HCT116 (cell line): ENCODE measurements around the gene CORO2B. TPM values are rescaled to one million over a fixed set of nuclear protein-coding genes. Genes with fewer than 3 reads are reported as not detected.
A peak's percentile ranks its signal among the peaks of the same experiment; 100 is the strongest.

ENCODE experiments used
- ATAC-seq: fragments of 200-7000 bp; cut with Tn5 transposase; 2 replicates; pipeline ENCODE4 v1.9.1; 2020; ENCODE audit warnings: mild to moderate bottlenecking, moderate library complexity
- BruUV-seq: library from RNA; stranded (reverse); fragments of 400-500 nt; replicated peaks from 2 replicates; lab custom pipeline; 2021; lab: Mats Ljungman, UMichigan
- CTCF ChIA-PET: fragments of 300-600 bp; sonication (Branson Sonifier 250); formaldehyde crosslinking; loops from one replicate; lab custom pipeline; 2021; ENCODE audit warnings: antibody characterized with exemption; lab: Charles Lee
- POLR2A ChIA-PET: fragments of 300-600, 350-600 bp; sonication (Branson Sonifier 250); formaldehyde crosslinking; loops from one replicate; lab custom pipeline; 2021; ENCODE audit warnings: antibody characterized with exemption; lab: Charles Lee
- RAD21 ChIA-PET, 2 experiments: fragments of 300-600 bp; sonication (Branson Sonifier 250); formaldehyde crosslinking; loops; one replicate each; lab custom pipeline; 2023; ENCODE audit warnings: low total read pairs in 2 of 2; ENCODE audit not compliant: uncharacterized antibody in 2 of 2, unreplicated experiment in 2 of 2, low non-redundant PET in 1 of 2; lab: Charles Lee
- DNase-seq: peaks from one replicate; pipeline ENCODE4 v3.0.0-alpha.2; 2010; ENCODE audit warnings: low read depth, low spot score
- H2AFZ ChIP-seq: fragments of 200-600 bp; shearing (Covaris generic), sonication (generic); 2 replicates; pipeline ENCODE4 v1.6.1; 2017; ENCODE audit warnings: low read depth, mixed run types, mixed read lengths, antibody characterized with exemption, low read length; ENCODE audit not compliant: poor library complexity, severe bottlenecking
- H3K27ac ChIP-seq: 2 replicates; pipeline ENCODE4 v1.5.1; 2012; ENCODE audit warnings: low read depth, low read length
- H3K27me3 ChIP-seq: fragments of 200-600 bp; sonication (generic); 2 replicates; pipeline ENCODE4 v1.6.1; 2016; ENCODE audit warnings: mixed run types, low read length, mixed read lengths; ENCODE audit not compliant: insufficient read depth
- H3K36me3 ChIP-seq, 2 experiments: fragments of 200-500 bp in 1 of 2; fragments of 200-600 bp in 1 of 2; sonication (Bioruptor generic) in 1 of 2; sonication (generic) in 1 of 2; 2 replicates each; pipeline versions ENCODE4 v1.5.1 to v1.6.1; 2014 to 2016; ENCODE audit warnings: low read length in 2 of 2, inconsistent platforms in 1 of 2, mixed read lengths in 1 of 2, mixed run types in 1 of 2; ENCODE audit not compliant: insufficient read depth in 2 of 2, control insufficient read depth in 1 of 2
- H3K4me1 ChIP-seq, 2 experiments: fragments of 200-600 bp in 1 of 2; sonication (generic) in 1 of 2; 2 replicates each; pipeline versions ENCODE4 v1.5.1 to v1.6.1; 2012 to 2017; ENCODE audit warnings: low read length in 2 of 2, inconsistent platforms in 1 of 2, mild to moderate bottlenecking in 1 of 2, mixed read lengths in 1 of 2, mixed run types in 1 of 2, moderate library complexity in 1 of 2; ENCODE audit not compliant: insufficient read depth in 2 of 2, control insufficient read depth in 1 of 2
- H3K4me2 ChIP-seq: fragments of 200-600 bp; sonication (generic); 2 replicates; pipeline ENCODE4 v1.6.1; 2017; ENCODE audit warnings: mixed run types, low read length, mixed read lengths
- H3K4me3 ChIP-seq, 2 experiments: fragments of 200-600 bp in 1 of 2; sonication (generic) in 1 of 2; replicated peaks in 1 of 2; 2 replicates each; pipeline ENCODE4 v1.5.1; 2011 to 2016; ENCODE audit warnings: low read length in 2 of 2, control low read depth in 1 of 2, low read depth in 1 of 2, mild to moderate bottlenecking in 1 of 2, mixed read lengths in 1 of 2, mixed run types in 1 of 2
- H3K79me2 ChIP-seq: fragments of 200-600 bp; sonication (generic); 2 replicates; pipeline ENCODE4 v1.6.1; 2017; ENCODE audit warnings: mild to moderate bottlenecking, mixed run types, low read length, moderate library complexity, mixed read lengths; ENCODE audit not compliant: insufficient read depth
- H3K9ac ChIP-seq: fragments of 200-600 bp; sonication (generic); 2 replicates; pipeline ENCODE4 v1.6.1; 2016; ENCODE audit warnings: low read length, mixed read lengths
- H3K9me2 ChIP-seq: fragments of 200-600 bp; sonication (generic), shearing (Covaris generic); 2 replicates; pipeline ENCODE4 v1.6.1; 2017; ENCODE audit warnings: mixed run types, mild to moderate bottlenecking, moderate library complexity; ENCODE audit not compliant: insufficient read depth
- H3K9me3 ChIP-seq, 2 experiments: fragments of 200-500 bp in 1 of 2; fragments of 200-600 bp in 1 of 2; sonication (Bioruptor generic) in 1 of 2; sonication (generic) in 1 of 2; 2 replicates each; pipeline ENCODE4 v1.6.1; 2014 to 2017; ENCODE audit warnings: low read length in 2 of 2, mixed read lengths in 2 of 2, inconsistent platforms in 1 of 2, low read depth in 1 of 2, mild to moderate bottlenecking in 1 of 2, mixed run types in 1 of 2, moderate library complexity in 1 of 2; ENCODE audit not compliant: control insufficient read depth in 1 of 2, insufficient read depth in 1 of 2
- H4K20me1 ChIP-seq: fragments of 200-600 bp; sonication (generic), shearing (Covaris generic); 2 replicates; pipeline ENCODE4 v1.6.1; 2017; ENCODE audit warnings: mixed run types, mild to moderate bottlenecking, moderate library complexity; ENCODE audit not compliant: insufficient read depth
- JUND ChIP-seq: IDR thresholded peaks from 2 replicates; pipeline ENCODE4 v1.6.1; 2012
- SIN3A ChIP-seq: IDR thresholded peaks from 2 replicates; pipeline ENCODE4 v1.6.1; 2012; ENCODE audit warnings: low read depth
- SP1 ChIP-seq: IDR thresholded peaks from 2 replicates; pipeline ENCODE4 v1.6.1; 2012; ENCODE audit warnings: low read depth
- SRF ChIP-seq: IDR thresholded peaks from 2 replicates; pipeline ENCODE4 v1.6.1; 2012; ENCODE audit warnings: low read depth
- YY1 ChIP-seq: IDR thresholded peaks from 2 replicates; pipeline ENCODE4 v1.6.1; 2011; ENCODE audit warnings: low read length, low read depth, moderate library complexity, mild to moderate bottlenecking; ENCODE audit not compliant: insufficient replicate concordance; ENCODE audit errors: extremely low read depth
- ZBTB33 ChIP-seq: IDR thresholded peaks from 2 replicates; pipeline ENCODE4 v1.6.1; 2011; ENCODE audit warnings: mild to moderate bottlenecking, low read length, moderate library complexity; ENCODE audit not compliant: insufficient replicate concordance; ENCODE audit errors: extremely low read depth
- ZNF274 ChIP-seq: fragments of 200-500 bp; sonication (Bioruptor generic); IDR thresholded peaks from 2 replicates; pipeline ENCODE4 v1.6.1; 2014; ENCODE audit warnings: mild to moderate bottlenecking, low read depth, low read length, inconsistent platforms
- intact Hi-C: fragments of 100-400 bp; cut with micrococcal nuclease; formaldehyde crosslinking; loops from 2 replicates; pipeline ENCODE4 v1.10.0; 2022
- total RNA-seq: library from RNA; stranded (reverse); gene quantifications from one replicate; pipeline ENCODE4 v1.2.1, GENCODE V29; 2021; ENCODE audit not compliant: unreplicated experiment
- TF ChIP-seq, protein P1 (sequence below), 3 experiments: fragments of 200-600 bp in 1 of 3; sonication (generic) in 1 of 3; IDR thresholded peaks in 2 of 3; conservative IDR thresholded peaks in 1 of 3; 2 replicates each; pipeline ENCODE4 v1.5.1; 2012 to 2017; ENCODE audit warnings: low read depth in 2 of 3, low read length in 2 of 3, antibody characterized with exemption in 1 of 3, borderline replicate concordance in 1 of 3, control low read depth in 1 of 3, mild to moderate bottlenecking in 1 of 3, mixed read lengths in 1 of 3, mixed run types in 1 of 3, moderate library complexity in 1 of 3; ENCODE audit not compliant: insufficient read depth in 1 of 3

CORO2B gene
- total RNA-seq, 1 experiment from 2014 or later = 2.8 TPM

- intact Hi-C loops = loop anchor here (1.0 kb wide), 2 partner anchors 93 to 116 kb away; no protein-coding TSS in a partner anchor
- peaks cover 0 to 15% of the 10 kb centered on the region in 2 experiments; a peak in 2 of 4 replicates for H3K4me1 ChIP-seq
Measured at GRCh38 chr15:68558318-68559305, 20.2 kb upstream of the CORO2B start.

More at GRCh38 chr15:68558318-68559305, 20.2 kb upstream of the CORO2B start:
- ChIA-PET RAD21 (interaction anchor here (1.2 to 1.4 kb wide), 2 partner anchors 83 to 317 kb away, joined by 5 read pairs; no protein-coding TSS in a partner anchor), POLR2A (no interaction called here), CTCF (interaction anchor here (0.7 to 2.4 kb wide), 15 partner anchors 7 to 366 kb away, joined by 3 to 67 read pairs (median 4); no protein-coding TSS in a partner anchor)
- Histone ChIP-seq H3K36me3 (no peaks in the 10 kb centered on the region), H3K4me3 (no peak overlapping the region), H3K9me3 (no peaks in the 10 kb centered on the region), H3K4me2 (peak overlapping the region; percentile 92; the same call in 1 of the 2 replicates), H3K9me2 (no peaks in the 10 kb centered on the region), H3K9ac (no peak overlapping the region), H4K20me1 (no peaks in the 10 kb centered on the region), H3K27ac (no peak overlapping the region), H2AFZ (peak overlapping the region; percentile 77), H3K79me2 (no peaks in the 10 kb centered on the region), H3K27me3 (no peaks in the 10 kb centered on the region)
- ATAC-seq = no peak
- TF ChIP-seq ZNF274 = no peak
- TF ChIP-seq, protein P1, sequence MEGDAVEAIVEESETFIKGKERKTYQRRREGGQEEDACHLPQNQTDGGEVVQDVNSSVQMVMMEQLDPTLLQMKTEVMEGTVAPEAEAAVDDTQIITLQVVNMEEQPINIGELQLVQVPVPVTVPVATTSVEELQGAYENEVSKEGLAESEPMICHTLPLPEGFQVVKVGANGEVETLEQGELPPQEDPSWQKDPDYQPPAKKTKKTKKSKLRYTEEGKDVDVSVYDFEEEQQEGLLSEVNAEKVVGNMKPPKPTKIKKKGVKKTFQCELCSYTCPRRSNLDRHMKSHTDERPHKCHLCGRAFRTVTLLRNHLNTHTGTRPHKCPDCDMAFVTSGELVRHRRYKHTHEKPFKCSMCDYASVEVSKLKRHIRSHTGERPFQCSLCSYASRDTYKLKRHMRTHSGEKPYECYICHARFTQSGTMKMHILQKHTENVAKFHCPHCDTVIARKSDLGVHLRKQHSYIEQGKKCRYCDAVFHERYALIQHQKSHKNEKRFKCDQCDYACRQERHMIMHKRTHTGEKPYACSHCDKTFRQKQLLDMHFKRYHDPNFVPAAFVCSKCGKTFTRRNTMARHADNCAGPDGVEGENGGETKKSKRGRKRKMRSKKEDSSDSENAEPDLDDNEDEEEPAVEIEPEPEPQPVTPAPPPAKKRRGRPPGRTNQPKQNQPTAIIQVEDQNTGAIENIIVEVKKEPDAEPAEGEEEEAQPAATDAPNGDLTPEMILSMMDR (IDR thresholded peaks at IDR 0.05 in 2 of 3, conservative IDR thresholded peaks at IDR 0.05 in 1 of 3; ENCODE audit: borderline replicate concordance in 1 of 3, insufficient read depth in 1 of 3, low read depth in 2 of 3, low read length in 2 of 3) = no peak
- TF ChIP-seq JUND = no peak
- no peak for TF ChIP-seq SRF
- no peak for TF ChIP-seq YY1
- TF ChIP-seq ZBTB33 = no peak
- TF ChIP-seq SIN3A = no peak
- no peak for TF ChIP-seq SP1
- no TSS peak for BruUV-seq
- no peak for DNase-seq
